IPS-18c (cell line): ENCODE measurements around the gene CTU1.

Experiments
- H3K4me3 ChIP-seq: 2 replicates; pipeline ENCODE4 v1.7.0; 2013; ENCODE audit warnings: low read depth, mild to moderate bottlenecking, low read length, moderate library complexity; ENCODE audit not compliant: insufficient read depth
- H3K9me3 ChIP-seq: one replicate; pipeline ENCODE4 v1.6.1; 2013; ENCODE audit warnings: mild to moderate bottlenecking, low read length, moderate library complexity; ENCODE audit not compliant: control insufficient read depth, insufficient read depth

CTU1 gene

DNA sequence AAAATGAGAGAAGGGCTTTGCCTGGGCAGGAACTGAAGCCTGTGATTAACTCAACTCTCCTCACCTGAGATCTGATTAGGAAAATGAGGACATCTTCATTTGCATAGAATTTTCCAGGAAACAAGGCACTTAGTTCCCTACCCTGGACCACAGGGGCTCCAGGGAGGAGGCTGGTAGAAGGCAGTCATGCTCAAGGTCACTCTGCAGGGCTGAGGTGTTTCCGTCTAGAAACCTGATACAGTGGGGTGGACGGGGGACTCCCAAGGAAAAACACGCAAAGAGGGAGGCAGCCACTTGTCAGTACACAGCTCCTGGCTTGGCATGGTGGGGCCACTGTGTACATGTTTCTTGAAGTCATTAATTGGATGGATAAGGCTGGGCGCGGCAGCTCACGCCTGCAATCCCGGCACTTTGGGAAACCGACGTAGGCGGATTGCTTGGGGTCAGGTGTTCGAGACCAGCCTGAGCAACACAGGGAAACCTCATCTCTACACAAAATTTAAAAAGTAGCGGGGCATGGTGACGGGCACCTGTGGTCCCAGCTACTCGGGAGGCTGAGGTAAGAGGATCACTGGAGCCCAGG is 31.5 kb downstream of the CTU1 start:
- H3K9me3 ChIP-seq = no peaks in the 10 kb centered on the region
- no peak overlapping the region for H3K4me3 ChIP-seq

DNA sequence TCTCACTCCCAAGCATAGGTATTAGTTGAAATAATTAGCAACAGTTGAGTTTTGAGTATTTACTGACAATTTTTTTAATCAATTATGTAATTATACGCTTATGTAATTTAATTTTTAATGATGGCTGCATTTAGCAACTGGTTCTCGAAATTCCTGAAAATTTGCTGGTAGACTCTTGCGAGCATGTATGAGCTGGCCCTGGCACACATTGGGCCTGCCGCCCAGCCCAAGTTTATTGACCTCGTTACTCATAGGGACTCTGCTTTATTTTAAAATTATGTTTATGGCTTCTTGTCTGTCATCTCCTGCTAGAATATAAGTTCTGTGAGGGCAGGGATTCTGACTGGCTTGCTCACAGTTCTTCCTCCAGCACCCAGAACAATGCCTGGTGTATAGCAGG is 32.2 kb downstream of the CTU1 start:
- no peak overlapping the region for H3K4me3 ChIP-seq
- no peaks in the 10 kb centered on the region for H3K9me3 ChIP-seq

DNA sequence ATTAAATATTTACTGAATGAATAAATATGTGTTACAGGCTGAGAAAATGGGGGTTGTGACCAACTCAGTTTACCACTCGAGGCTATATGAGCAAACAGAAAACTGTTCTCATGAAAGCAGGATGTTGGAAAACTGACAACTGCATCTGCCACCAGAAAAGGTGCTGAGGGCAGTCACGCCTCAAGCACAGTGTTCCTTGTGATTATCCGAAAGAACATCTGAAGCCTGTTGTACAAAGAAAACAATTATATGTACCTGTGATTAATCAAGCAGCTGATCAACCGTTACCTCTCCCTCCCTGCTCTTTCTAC is 37.2 kb downstream of the CTU1 start:
- H3K4me3 ChIP-seq = no peak overlapping the region
- no peaks in the 10 kb centered on the region for H3K9me3 ChIP-seq

DNA sequence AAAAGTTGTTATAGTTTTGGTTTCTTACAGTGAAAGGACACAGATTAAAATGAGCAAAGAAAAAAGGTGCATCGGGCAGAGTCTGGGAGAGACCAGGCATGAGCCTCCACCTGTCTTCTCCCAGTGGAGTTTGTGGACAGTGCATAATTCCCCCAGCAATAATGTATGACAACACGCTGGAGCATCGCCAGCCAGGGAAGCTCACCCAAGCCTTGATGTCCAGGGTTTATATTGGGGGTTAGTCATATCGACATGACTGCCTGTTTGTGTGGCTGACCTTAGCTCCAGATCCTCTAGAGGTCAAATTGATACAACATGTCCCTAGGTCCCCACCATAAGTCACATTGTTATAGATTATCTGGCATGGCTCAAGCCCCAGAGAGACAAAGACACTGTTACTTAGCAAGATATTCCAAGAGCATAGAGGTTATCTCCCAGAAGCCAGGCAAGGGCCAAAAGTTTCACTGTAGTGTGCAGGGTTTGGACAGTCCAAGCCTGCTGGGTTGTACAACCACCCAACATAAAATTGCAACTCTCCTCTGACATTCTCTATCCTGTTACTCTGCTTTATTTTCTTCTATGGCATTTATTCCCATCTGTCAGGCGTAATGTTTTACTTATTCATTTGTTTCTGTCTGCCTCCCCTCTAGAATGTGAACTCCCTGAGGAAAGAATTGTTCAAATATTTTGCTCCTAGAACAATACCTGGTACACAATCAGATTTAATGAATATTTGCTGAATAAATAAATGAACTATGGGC is 37.7 kb downstream of the CTU1 start:
- H3K9me3 ChIP-seq = no peaks in the 10 kb centered on the region
- no peak overlapping the region for H3K4me3 ChIP-seq

DNA sequence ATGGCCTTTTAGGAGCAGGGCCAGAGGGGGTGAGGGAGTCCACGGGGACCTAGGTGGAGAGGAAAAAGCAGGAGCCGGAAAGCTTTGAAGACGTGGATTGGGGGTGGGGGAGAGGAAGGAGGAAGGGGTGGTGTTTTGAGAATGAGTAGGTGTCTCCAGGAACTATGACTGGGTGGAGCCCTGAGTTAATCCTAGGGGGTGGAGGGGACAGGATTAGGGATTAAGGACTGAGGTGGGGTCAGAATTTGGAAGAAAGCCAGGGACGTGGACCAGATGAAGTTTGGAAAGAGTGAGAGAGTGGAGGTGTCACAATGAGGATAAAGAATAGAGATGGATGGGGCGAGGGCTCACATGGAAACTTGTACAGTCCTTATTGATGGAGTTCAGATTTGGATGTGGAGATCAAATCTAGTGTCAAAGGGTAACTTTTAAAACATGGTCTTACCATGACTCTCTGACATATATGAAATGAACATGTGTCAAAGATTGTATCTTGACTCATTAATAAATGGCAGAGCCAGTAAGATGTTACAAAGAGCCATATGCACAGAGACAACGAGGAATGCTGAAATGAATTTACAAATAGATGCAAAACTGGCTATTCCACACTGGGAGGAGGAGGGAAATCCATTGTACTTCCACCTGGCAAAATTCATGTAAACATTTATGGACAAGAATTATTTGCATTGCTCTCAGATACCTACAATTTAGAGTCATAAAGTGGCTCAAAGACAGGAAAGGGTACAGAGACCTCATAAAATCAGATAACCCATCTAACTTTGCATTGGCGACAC is 41.6 kb downstream of the CTU1 start:
- H3K4me3 ChIP-seq = no peak overlapping the region
- H3K9me3 ChIP-seq = no peaks in the 10 kb centered on the region

DNA sequence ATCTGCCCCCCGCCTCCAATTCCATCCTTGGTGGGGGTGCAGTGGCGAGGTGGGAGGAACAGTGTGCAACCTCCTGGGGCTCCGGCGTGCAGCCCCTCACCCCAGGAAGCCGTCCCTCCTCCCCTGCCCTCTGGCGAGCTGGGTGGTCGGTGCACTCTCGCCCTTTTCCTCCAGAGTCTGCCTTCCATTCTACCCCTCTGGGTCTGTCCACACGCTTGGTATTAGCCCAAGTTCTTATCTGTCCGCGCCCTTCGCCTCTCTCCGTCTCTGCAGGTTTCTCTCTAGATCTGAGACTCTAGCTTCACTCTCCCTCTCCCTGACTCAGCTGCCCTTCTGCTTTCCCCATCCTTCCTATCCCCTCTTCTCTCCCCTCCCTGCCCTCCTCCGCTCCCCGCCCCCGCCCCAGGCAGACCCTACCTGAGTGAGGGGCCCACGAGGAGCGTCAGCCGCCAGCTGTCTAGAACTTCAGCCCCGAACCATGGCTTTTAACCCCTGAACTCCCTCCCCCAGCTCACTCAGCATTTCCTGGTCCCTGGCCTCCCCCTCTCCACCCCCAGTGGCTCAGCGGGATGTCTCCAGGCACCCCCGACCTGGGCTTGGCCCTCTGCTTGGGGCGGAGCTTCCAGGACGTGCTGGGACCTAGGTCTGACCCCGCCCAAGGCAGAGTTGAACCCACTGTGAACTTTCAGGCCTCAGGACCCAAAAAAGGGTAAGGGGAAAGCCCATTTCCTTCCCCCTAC is 42.8 kb downstream of the CTU1 start:
- Histone ChIP-seq H3K9me3 (no peaks in the 10 kb centered on the region), H3K4me3 (peak overlapping the region; percentile 66)

DNA sequence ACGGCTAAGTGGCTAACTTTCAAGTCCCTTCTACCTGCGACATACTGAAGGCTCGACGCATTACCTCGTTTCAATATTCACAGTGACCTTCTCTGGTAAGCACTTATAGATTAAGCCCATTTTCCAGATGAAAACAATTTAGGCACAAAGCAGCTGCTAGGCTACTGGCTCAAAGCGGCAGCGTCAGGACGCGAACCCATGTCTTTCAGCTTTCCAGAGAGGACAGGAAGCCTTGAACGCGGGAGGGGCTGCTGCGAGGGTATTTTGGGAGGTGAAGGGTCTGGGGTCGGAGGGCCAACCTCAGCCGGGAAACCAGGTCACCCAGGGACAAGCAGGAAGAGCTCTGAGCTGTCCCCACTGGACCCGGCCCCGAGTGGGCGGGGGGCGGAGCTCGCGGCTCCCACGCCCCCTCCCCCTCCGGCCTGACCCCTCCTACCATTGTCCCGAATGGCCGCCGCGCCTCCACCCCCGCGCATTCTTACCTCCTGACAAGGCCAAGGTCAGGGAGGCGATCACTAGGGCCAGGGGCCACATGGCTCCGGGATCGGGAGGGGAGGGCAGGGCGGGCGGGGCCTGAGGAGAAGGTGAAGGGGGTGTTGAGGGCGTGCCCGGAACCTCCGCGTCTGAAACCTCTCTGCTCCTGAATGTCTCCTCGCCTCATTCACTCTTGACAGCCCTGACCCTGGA is 43.5 kb downstream of the CTU1 start, which contains the start of gene KLK13:
KLK13 (minus strand) TSS at position 559 of the 687 bp plus-strand sequence; CDS start at position 534, 25 bp downstream.
- Histone ChIP-seq H3K4me3 (peak within 1 kb of the TSS; percentile 66), H3K9me3 (no peaks in the 10 kb centered on the region)

DNA sequence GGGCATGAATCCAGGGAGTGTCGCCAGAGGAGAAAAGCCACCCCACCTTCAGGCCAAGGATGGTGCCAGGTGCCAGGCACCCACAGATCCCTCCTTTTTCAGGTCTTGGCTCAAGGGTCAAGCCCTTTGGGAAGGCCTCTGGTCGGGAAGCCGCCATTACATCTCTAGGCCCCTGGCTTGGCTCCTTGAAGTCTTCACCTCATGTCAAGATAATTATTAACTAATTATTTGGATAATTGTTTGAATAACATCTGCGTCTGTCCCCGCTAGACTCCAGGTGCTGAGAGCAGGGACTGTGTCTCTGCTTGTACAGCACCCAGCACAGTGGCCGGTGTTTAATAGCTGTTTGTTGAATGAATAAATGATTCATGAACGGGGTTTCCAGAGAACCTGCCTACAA is 44.5 kb downstream of the CTU1 start:
- Histone ChIP-seq H3K9me3 (no peaks in the 10 kb centered on the region), H3K4me3 (no peak overlapping the region)

DNA sequence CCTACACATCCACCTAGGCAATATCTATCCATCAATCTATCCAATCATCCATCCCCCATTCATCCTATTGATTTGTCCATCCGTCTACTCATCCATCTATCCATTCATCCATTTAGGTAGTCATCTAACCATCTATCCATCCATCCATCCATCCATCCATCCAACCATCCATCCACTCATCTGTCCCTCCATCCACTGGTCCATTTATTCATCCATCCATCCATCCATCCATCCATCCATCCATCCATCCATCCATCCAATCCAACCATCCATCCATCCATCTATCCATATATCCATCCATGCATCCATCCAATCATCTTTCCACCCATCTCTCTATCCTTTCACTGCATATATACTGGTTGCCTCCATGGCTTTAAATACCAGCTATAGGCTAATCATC is 47.2 kb downstream of the CTU1 start:
- no peaks in the 10 kb centered on the region for H3K9me3 ChIP-seq

DNA sequence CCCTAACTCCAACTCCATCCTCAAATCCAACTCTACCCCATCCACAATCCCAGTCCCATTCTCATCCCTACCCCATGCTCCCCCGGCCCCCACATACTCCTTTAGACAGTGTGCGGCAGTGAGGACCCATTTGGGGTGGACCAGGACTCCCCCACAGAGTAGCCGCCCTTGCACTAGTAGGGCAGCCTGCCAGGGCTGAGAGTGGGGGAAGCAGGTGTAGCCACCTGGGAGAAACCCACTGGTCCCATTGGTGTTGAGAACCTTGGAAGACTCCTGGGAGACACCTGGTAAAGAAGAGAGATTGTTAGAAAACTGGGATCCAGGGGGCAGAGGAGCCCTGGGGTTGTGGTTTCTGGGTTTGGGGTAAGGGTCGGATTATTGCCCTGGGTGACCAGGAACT is 47.9 kb downstream of the CTU1 start:
- H3K9me3 ChIP-seq = no peaks in the 10 kb centered on the region
- H3K4me3 ChIP-seq = no peak overlapping the region

More for the DNA sequence above, 47.2 kb downstream of the CTU1 start:
- no peak overlapping the region for H3K4me3 ChIP-seq

DNA sequence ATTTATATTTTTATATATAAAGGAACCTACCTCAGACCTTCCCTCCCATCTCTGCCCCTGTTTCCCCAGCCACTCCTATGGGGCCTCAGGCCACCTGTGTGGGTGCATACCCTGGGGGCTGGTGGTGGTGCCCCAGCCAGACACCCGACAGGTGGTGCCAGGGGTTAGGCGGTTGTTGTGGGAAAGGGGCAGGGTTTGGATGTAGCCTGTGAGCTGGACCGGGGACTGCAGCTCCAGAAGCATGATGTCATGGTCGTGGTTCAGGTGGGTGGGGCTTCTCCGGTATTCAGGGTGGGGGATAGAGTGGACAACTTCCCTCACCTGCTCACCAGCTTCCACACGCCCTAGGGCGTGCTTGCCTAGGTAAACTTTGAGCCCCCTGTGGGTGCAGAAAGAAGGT is 48.5 kb downstream of the CTU1 start:
- no peak overlapping the region for H3K4me3 ChIP-seq
- H3K9me3 ChIP-seq = no peaks in the 10 kb centered on the region

DNA sequence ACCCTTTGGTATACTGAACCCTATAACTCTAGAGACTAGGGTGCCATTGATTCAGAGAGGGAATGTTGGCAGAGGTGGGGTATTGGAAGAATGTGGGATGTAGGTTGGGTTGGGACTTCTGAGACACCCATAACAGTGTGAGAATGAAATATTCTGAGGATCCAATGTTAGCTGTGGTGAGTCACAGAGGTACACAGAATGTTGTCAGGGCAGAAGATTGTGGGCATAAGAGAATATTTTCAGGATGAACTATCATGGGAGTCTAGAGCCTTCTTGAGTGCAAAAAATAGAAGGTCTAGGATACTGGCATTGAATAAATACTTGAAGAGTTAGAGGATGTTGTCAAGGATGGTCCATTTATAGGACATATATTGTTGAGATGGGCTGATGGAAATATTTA is 52.3 kb downstream of the CTU1 start:
- H3K4me3 ChIP-seq = no peak overlapping the region
- no peaks in the 10 kb centered on the region for H3K9me3 ChIP-seq
